GM18873 (cell line): ENCODE results near the gene SLC16A5.
A peak's percentile ranks its signal among the peaks of the same experiment; 100 is the strongest.
"Not testable (repeated sequence)": the region's sequence is repeated elsewhere in the genome, so short reads cannot be mapped to it uniquely, and the experiment has no call there.

Source experiments
- ATAC-seq: cut with Tn5 transposase; IDR thresholded peaks from one replicate; pipeline ENCODE4 v1.9.1; 2021; ENCODE audit warnings: mild to moderate bottlenecking, moderate library complexity, moderate number of reproducible peaks; ENCODE audit not compliant: unreplicated experiment, low FRiP score

The SLC16A5 gene

GRCh38 chr17:75087558-75088453 is at the start of gene SLC16A5:
Gene SLC16A5, plus strand, starts transcription at chr17:75087954. Its CDS starts 5,683 bp downstream, at chr17:75093637.
- ATAC-seq: no peak

GRCh38 chr17:75039238-75039637 is 48.5 kb upstream of the SLC16A5 start:
- no peak for ATAC-seq

GRCh38 chr17:75041656-75042280 is 46.0 kb upstream of the SLC16A5 start:
- no peak for ATAC-seq

GRCh38 chr17:75043789-75044188 is 44.0 kb upstream of the SLC16A5 start:
- ATAC-seq: not testable (repeated sequence)

- ATAC-seq: no peak
Observed at GRCh38 chr17:75044716-75045115, 43.0 kb upstream of the SLC16A5 start.

GRCh38 chr17:75045946-75046406 is 41.8 kb upstream of the SLC16A5 start:
- ATAC-seq: not testable (repeated sequence)

GRCh38 chr17:75046407-75047289 is 41.1 kb upstream of the SLC16A5 start, which contains the start of the genes ATP5PD and KCTD2:
Gene ATP5PD, minus strand, starts transcription at chr17:75046969. Its CDS starts 4,319 bp downstream, at chr17:75042650.
Gene KCTD2, plus strand, starts transcription at chr17:75047225. Its CDS starts 26 bp downstream, at chr17:75047251.
- peak; percentile 96 for ATAC-seq

GRCh38 chr17:75047398-75048098 is 40.2 kb upstream of the SLC16A5 start:
- no peak for ATAC-seq

- no peak for ATAC-seq
Observed at GRCh38 chr17:75048249-75048878, 39.4 kb upstream of the SLC16A5 start.

GRCh38 chr17:75049057-75049456 is 38.7 kb upstream of the SLC16A5 start:
- no peak for ATAC-seq

GRCh38 chr17:75049706-75050105 is 38.0 kb upstream of the SLC16A5 start:
- no peak for ATAC-seq

GRCh38 chr17:75051941-75052340 is 35.8 kb upstream of the SLC16A5 start:
- ATAC-seq: no peak

- no peak for ATAC-seq
Observed at GRCh38 chr17:75059369-75060345, 28.1 kb upstream of the SLC16A5 start.

GRCh38 chr17:75060434-75061054 is 27.2 kb upstream of the SLC16A5 start:
- no peak for ATAC-seq

- ATAC-seq: no peak
Observed at GRCh38 chr17:75061055-75061438, 26.7 kb upstream of the SLC16A5 start.

GRCh38 chr17:75061618-75062017 is 26.1 kb upstream of the SLC16A5 start:
- no peak for ATAC-seq

- no peak for ATAC-seq
Observed at GRCh38 chr17:75063201-75063600, 24.6 kb upstream of the SLC16A5 start.

GRCh38 chr17:75063626-75064025 is 24.1 kb upstream of the SLC16A5 start:
- no peak for ATAC-seq
